ENCODE results near the gene CDK2.
"Not testable (repeated sequence)": the region's sequence is repeated elsewhere in the genome, so short reads cannot be mapped to it uniquely, and the experiment has no call there.

Gene CDK2

DNA sequence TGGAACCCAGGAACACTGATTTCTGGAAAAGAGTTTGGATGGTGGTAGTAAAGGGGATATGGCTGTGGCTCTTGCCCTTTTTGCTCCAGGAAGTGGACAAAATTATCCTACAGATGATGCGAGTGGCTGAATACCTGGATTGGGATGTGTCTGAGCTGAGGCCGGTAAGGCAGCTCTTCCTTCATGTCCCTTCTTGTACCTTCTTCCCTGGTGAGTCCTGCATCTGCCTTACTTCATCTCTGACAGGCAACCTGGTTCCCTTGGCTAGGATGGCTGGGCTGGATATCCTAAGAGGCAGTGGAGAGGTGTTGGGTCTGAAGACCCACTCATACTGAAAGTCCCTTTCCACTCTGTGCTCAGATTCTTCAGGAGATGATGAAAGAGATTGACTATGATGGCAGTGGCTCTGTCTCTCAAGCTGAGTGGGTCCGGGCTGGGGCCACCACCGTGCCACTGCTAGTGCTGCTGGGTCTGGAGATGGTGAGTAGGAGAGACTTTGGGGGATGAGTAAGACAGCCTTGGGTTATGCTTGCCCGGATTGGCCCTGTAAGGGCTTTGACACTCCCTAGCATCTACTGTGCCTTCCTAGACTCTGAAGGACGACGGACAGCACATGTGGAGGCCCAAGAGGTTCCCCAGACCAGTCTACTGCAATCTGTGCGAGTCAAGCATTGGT is 27.7 kb upstream of the CDK2 start:
- peak; percentile 37 for DNase-seq

- DNase-seq: peak; percentile 83
Measured at GRCh38 chr12:55940065-55940732, 26.4 kb upstream of the CDK2 start.

DNA sequence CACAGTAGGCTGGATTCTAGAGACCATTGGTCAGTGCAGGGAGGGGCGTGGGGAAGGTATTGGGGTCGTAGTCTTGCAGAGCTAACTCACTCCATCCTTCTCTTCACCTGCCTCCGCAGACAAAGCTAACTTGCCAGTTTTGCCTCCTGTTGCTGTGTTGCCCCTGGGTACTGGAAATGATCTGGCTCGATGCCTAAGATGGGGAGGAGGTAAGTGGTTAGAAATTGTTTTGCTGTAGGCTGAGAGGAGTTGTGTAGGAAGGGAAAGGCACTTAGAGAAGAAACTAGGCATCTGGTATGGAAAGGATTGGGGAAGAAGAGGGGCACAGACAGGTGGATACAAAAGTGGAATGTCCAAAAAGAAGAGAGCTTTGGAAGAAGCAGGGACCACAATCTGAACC is 24.6 kb upstream of the CDK2 start:
- DNase-seq: no peak

DNA sequence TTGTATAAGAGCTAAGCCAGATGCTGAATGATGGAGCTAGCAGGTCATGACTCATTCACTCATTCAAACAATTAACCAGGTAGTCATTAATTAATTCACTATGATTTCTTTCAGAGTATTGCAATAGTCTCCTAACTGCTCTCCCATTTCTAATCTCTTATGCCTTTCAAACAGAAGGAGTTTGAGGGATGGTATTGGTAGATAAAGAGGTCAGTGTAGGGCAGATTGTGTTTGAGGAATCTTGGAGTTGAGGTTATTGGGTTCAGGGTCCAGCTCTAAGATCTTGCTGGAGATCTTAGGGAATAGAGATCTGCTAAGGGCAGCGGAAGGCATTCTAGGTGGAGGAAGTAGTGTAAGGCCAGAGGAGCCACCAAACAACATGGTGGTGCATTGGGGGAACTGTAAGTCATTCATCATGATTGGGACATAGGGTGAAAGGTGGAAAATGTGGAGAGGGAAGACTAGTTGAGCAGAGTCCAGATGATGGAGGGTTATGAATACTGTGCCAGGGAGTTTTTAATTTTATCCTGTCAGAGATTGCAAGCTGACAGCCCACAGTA is 24.0 kb upstream of the CDK2 start:
- DNase-seq: no peak

DNA sequence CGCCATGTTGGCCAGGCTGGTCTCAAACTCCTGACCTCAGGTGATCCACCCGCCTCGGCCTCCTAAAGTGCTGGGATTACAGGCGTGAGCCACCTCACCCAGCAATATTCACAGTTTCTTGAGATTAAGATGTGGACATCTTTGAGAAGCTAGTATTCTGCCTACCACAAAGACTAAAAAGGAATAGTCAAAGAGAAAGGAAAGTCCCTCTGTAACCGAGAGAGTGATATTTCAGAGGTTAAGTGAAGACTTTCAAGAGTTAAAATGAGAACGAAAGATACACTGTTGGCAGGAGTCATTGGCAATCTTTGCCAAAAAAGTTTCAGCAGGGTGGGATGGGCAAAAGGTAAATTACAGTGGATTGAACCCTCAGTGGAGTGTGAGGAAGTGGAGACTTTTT is 20.1 kb upstream of the CDK2 start:
- DNase-seq: no peak

DNA sequence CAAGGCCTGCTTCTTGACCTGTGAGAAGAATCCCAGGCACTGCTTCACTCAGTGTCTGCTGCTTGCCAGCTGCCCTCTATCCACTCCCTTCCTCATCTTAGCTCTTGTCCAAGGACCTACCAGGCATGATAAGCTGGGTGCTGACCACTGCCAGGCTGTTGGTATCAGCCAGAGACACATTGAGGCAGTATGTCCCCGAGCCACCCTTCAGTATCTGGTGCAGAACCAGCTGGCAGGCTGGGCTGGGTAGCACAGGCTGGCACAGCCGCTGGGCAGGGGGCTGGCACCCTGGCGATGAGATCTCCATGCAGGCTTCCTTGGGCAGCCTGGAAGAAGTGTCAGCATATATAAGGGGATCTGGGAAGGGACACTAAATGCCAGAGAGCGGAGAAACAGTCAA is 11.3 kb upstream of the CDK2 start:
- DNase-seq: no peak

GRCh38 chr12:55955800-55956508 is 10.7 kb upstream of the CDK2 start:
- peak; percentile 61 for DNase-seq

GRCh38 chr12:55957106-55957859 is 9.3 kb upstream of the CDK2 start:
- DNase-seq: no peak

- no peak for DNase-seq
Measured at GRCh38 chr12:55963760-55964159, 2.9 kb upstream of the CDK2 start.

- no peak for DNase-seq
Measured at GRCh38 chr12:55965240-55965639, 1.4 kb upstream of the CDK2 start.

DNA sequence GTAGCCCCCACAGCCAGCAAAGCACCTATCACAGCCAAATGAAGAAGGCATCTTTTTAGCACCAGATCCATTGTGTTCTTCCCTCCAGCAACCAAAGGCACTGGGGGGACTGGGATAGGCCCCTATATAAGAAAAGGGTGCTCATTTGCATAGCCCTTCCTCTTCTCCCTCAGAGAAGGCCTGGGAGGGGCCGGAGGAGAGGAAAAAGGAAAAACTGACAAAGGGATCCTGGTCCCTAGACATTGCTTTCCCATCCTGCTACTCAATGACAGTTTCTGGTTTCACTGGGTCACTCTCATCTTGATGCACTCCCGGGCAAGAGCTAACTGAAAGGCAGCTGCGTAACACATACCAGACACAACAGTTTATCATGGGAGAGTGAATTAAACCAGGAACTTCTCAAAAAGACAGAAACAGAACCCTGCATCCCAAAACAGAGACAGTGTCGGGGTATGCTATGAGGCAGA is 656 bp upstream of the CDK2 start, which contains the start of gene PMEL:
TSS of gene PMEL (minus strand) at position 102 of the 467 bp plus-strand sequence. CDS start at position 71, 31 bp downstream.
- no peak for DNase-seq

DNA sequence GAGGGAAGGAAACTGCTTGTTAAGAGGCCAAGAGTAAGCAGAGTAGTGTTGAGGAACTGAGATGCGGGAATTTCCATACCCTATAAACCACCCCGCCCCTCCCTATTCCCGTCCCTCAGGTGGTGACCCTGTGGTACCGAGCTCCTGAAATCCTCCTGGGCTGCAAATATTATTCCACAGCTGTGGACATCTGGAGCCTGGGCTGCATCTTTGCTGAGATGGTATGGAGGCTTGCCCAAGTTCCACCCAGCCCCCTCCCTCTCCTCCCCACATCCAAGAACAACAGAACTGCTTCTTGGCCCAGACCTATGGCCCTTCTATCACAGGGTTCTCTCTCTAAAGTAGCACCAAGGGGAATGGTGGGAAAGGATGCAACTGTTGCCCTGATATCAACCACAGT is 2.7 kb downstream of the CDK2 start:
- no peak for DNase-seq

DNA sequence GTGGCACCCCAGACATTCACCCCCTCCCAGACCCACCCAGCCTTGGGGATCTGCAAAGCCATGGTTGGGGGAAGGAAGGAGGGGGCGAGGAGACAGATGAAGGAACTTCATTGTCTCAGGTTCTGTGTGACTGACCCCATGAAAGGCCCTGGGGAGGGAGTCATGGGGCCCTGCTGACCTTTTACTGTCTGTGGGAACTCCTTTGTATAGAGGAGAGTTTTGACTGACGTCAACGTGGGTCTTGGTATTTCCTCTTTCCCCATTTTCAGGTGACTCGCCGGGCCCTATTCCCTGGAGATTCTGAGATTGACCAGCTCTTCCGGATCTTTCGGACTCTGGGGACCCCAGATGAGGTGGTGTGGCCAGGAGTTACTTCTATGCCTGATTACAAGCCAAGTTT is 4.1 kb downstream of the CDK2 start:
- no peak for DNase-seq

- no peak for DNase-seq
Measured at GRCh38 chr12:55972042-55972441, 5.4 kb downstream of the CDK2 start.

GRCh38 chr12:55972456-55972855 is 5.8 kb downstream of the CDK2 start:
- no peak for DNase-seq

GRCh38 chr12:55972911-55973598 is 6.4 kb downstream of the CDK2 start:
- DNase-seq: no peak

DNA sequence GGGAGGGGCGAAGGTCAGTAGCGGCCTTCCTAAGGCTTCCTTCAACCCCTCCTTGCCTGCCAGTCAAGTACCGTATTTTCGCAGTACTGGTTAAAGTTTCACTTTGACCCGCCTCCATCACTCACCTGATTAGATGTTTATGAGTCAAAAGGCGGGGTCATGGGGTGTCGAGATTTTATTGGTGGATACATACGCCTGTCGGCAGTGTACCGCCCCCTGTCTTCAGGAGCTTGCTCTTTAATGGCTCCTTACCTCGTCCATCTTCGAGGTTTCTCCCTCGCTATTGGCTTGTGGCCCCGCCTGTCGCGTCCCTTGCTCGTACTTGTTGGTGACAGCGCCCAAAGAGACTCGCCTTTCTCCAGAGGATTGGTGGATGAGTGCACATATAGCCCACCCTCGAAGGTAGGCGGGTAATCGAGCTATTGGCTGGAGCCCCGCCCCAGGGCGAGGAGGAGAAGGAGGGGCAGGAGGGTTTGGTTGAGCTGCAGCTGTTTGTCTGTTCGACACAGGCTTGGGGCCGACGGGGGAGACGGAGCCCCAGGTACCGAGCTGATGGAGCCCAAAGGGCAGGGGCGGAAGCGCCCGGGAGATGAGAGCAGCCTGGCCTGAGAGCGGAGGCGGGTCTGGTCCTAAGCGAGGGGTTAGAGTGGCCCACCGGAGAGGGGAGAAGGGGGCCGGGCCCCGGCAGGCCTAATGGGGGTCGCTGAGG is 7.1 kb downstream of the CDK2 start, which contains the start of gene RAB5B:
TSS of gene RAB5B (plus strand) at position 480 of the 709 bp plus-strand sequence. CDS start 12,883 bp downstream, outside the sequence.
- DNase-seq: peak; percentile 99

GRCh38 chr12:55974308-55974730 is 7.7 kb downstream of the CDK2 start:
- peak; percentile 26 for DNase-seq

DNA sequence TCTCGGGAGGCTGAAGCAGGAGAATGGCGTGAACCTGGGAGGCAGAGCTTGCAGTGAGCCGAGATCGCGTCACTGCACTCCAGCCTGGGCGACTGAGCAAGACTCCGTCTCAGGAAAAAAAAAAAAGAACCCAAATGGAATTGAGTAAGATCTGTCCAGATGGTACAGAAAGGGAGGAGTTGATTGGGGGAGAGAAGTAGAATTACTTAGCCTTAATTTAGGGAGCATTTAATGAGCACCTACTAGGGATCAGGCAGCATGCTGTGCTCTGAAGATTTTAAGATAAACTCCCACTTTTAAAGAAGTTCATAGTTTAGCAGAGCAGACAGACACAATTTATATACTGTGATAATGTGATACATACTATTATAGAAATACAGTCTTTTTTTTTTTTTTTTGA is 11.8 kb downstream of the CDK2 start:
- no peak for DNase-seq

DNA sequence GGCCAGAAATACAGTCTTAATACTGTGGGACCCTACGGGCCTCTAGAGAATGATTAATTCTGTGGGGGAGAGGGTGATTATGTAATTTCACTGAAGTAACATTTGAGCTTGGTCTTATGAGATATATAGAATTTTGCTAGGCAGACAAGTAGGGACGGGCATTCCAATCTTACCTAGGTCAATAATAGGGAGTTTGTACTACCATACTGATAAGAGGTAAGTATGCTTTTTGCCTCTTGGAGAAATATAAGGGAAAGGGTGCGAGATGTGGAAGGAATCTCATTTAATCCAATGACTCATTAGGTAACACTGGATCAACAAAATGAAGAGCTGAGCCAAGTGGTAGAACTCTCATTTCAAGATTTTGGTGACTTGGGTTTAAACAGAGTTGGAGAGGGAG is 12.4 kb downstream of the CDK2 start:
- no peak for DNase-seq

DNA sequence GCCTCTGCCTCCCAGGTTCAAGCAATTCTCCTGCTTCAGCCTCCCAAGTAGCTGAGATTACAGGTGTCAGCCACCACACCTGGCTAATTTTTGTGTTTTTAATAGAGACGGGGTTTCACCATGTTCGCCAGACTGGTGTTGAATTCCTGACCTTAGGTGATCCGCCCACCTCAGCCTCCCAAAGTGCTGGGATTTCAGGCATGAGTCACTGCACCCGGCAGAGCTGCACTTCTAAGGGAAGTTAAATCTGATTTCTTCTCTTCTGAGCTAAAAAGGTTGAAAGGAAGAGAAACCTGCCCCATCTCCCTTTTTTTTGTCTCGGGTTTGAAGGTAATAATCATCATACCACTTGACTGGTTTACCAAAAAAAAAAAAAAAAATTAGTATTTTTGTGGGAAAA is 15.3 kb downstream of the CDK2 start:
- DNase-seq: not testable (repeated sequence)

Measured in activated naive CD4-positive, alpha-beta T cell treated with anti-CD3 and anti-CD28 coated beads, Interleukin-2, amount 50 U/mL, for 16 hours (primary cell).